H1 (cell line): ENCODE measurements around the gene LAMTOR4. TPM values are rescaled to one million over a fixed set of nuclear protein-coding genes. Genes with fewer than 3 reads are reported as not detected.

Experiments
- POLR2A ChIP-seq, 2 experiments: IDR thresholded peaks; 1 replicate in 1 of 2; 2 replicates in 1 of 2; pipeline ENCODE4 v1.6.1; 2011; ENCODE audit warnings: low read depth in 2 of 2, low read length in 2 of 2, mild to moderate bottlenecking in 2 of 2; ENCODE audit errors: control extremely low read depth in 1 of 2
- SIRT6 ChIP-seq: IDR thresholded peaks from one replicate; pipeline ENCODE4 v1.7.1; 2012; ENCODE audit warnings: low read length, inconsistent platforms
- polyA plus RNA-seq, 7 experiments: library from polyadenylated mRNA; depleted of rRNA in 3 of 7; stranded (reverse) in 5 of 7; unstranded in 2 of 7; fragments of >200 nt in 5 of 7; fragments of 200-250 nt in 2 of 7; gene quantifications; 1 replicate in 5 of 7; 2 replicates in 1 of 7; 4 replicates in 1 of 7; pipeline versions ENCODE4 v1.2.1 to v1.2.3, GENCODE V29; 2011 to 2013; ENCODE audit warnings: missing spikeins in 2 of 7, mixed read lengths in 2 of 7
- total RNA-seq: library from RNA; stranded (reverse); fragmentation: NEBNext Ultra II Directional; extraction: Animal tissue kit (Norgen Biotek cat#: 25700); gene quantifications from 2 replicates; pipeline ENCODE4 v1.2.1, GENCODE V29; 2021

Gene LAMTOR4
- total and polyA plus RNA-seq, 2 of the 8 experiments (the other 6 are each of a cell fraction or from before 2014, with no cell fraction given) = 153 to 622 TPM

DNA sequence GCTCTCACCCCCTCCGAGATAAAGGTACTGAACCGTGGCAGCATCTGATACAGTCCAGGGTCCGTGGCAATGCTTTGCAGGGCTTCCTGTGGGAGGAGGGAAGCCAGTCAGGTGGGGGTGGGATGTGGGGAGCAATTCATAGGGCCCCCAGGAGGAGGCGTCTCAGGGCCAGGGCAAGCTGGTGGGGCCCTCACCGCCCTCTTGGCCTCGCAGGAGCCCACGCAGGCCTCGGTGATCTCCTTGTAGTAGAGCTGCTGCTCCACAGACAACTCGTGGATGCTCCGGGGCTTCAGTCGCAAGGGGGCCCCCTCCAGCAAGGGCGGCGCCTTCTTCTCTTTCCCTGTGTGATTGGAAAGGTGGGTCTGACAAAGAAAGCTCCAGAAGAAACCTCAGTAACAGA lies 36.8 kb upstream of the LAMTOR4 start (continued):
- TF ChIP-seq POLR2A (IDR thresholded peaks at IDR 0.05; ENCODE audit: control extremely low read depth in 1 of 2, low read depth in 2 of 2, low read length in 2 of 2) (no peak), SIRT6 (no peak)
